Central memory CD8-positive, alpha-beta T cell (primary cell): ENCODE measurements around the gene CADPS.

Source experiments
- ATAC-seq: fragments of 150-1000 bp; cut with Tn5 transposase; replicated peaks from 2 replicates; pipeline ENCODE4 v1.10.0; 2022; ENCODE audit warnings: mild to moderate bottlenecking, moderate FRiP score, moderate number of reproducible peaks; ENCODE audit not compliant: poor library complexity, severe bottlenecking; ENCODE audit errors: extremely low read depth
- DNase-seq, 2 donors: peaks; one replicate each; pipeline ENCODE4 v3.0.0; 2021; ENCODE audit warnings: low spot score in 2 of 2
- H3K27ac Mint-ChIP-seq: one replicate; pipeline ENCODE4 v1.8.0; 2022; ENCODE audit warnings: low read depth, mild to moderate bottlenecking, moderate library complexity, mixed read lengths
- H3K27me3 Mint-ChIP-seq: one replicate; pipeline ENCODE4 v1.8.0; 2022; ENCODE audit warnings: mixed read lengths
- H3K36me3 Mint-ChIP-seq: one replicate; pipeline ENCODE4 v1.8.0; 2022; ENCODE audit warnings: mild to moderate bottlenecking, moderate library complexity, mixed read lengths; ENCODE audit not compliant: insufficient read depth
- H3K4me1 Mint-ChIP-seq: one replicate; pipeline ENCODE4 v1.8.0; 2022; ENCODE audit warnings: mixed read lengths
- H3K4me3 Mint-ChIP-seq: one replicate; pipeline ENCODE4 v1.8.0; 2022; ENCODE audit warnings: mild to moderate bottlenecking, moderate library complexity, mixed read lengths
- H3K9me3 Mint-ChIP-seq: one replicate; pipeline ENCODE4 v1.8.0; 2022; ENCODE audit warnings: mixed read lengths

CADPS gene

DNA sequence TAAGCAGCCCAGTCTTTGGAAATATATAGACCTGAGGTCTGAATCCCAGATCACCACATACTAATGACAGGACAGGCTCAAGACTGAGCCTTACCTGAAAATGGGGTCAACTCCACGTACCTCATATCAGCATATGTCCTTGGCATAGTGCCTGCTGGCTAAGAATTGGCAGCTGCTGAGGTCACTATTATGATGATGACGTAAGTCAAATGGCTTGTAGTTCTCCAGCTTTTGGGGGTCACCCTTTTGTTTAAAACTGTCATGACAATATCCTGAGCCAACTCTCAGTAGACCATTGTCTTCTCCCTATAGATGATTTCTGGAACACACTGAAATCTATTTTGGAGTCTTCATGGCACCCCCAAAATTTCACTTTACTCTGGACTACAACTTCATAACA, 16.8 kb upstream of the CADPS start:
- H3K4me3 Mint-ChIP-seq: no peak overlapping the region
- H3K27me3 Mint-ChIP-seq: no peaks in the 10 kb centered on the region
- peaks cover 2% of the 10 kb centered on the region for H3K36me3 Mint-ChIP-seq
- peaks cover 17% of the 10 kb centered on the region for H3K9me3 Mint-ChIP-seq
- no peaks in the 10 kb centered on the region for H3K4me1 Mint-ChIP-seq
- no peak overlapping the region for H3K27ac Mint-ChIP-seq
- DNase-seq (no peak), ATAC-seq (no peak)

GRCh38 chr3:62888778-62889177, 13.6 kb upstream of the CADPS start:
- no peak for DNase-seq
- peaks cover 2% of the 10 kb centered on the region for H3K36me3 Mint-ChIP-seq
- no peaks in the 10 kb centered on the region for H3K4me1 Mint-ChIP-seq
- no peak overlapping the region for H3K27ac Mint-ChIP-seq
- H3K27me3 Mint-ChIP-seq: no peaks in the 10 kb centered on the region
- ATAC-seq: no peak
- no peak overlapping the region for H3K4me3 Mint-ChIP-seq
- H3K9me3 Mint-ChIP-seq: peaks cover 18% of the 10 kb centered on the region

- no peaks in the 10 kb centered on the region for H3K27me3 Mint-ChIP-seq
- H3K9me3 Mint-ChIP-seq: peaks cover 18% of the 10 kb centered on the region
- ATAC-seq (no peak), DNase-seq (no peak)
- no peak overlapping the region for H3K4me3 Mint-ChIP-seq
- H3K36me3 Mint-ChIP-seq: peaks cover 2% of the 10 kb centered on the region
- no peak overlapping the region for H3K27ac Mint-ChIP-seq
- H3K4me1 Mint-ChIP-seq: no peaks in the 10 kb centered on the region
These were observed 13.0 kb upstream of the CADPS start for GRCh38 chr3:62888180-62888579.

GRCh38 chr3:62885136-62885535, 9.9 kb upstream of the CADPS start:
- Mint-ChIP-seq H3K4me1 (no peaks in the 10 kb centered on the region), H3K27me3 (no peaks in the 10 kb centered on the region), H3K27ac (no peak overlapping the region), H3K4me3 (no peak overlapping the region), H3K9me3 (peaks cover 12% of the 10 kb centered on the region), H3K36me3 (peaks cover 4% of the 10 kb centered on the region)
- DNase-seq (no peak), ATAC-seq (no peak)

DNA sequence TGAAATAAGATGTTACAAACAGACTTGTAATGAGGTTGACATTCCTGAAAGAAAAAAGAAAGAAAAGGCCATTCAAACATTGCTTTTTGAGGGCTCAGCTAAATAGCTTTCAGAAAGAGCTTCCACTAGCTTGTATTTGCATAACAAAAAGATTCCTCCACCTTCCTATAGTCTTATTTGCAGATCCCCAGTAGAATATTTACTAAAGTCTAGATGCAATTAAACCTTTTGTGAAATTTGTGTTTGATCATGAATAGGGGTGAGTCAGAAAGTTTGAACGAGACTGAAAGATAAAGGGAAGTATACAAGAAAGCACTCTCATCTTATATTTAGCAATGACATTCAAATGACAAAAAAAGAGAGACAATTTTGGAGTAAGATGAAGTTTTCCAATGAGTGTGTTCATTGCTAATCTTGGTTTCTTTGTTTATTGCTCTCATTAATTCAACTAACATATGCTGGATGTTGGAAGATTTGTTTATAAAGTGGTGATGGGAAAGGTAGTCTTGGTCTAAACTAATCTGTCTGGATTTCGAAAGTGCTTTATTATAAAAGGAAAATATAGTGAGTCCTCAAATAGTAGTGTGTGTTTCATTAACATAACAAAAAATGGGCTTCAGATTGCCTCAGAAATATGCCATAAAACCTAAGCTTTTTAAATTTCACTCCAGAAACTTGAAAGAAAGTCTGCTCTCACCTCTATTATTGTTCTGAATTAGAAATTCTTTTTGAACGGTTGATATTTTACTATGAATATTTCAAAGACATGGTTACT, 9.1 kb upstream of the CADPS start:
- no peak for ATAC-seq
- DNase-seq: no peak
- Mint-ChIP-seq H3K27ac (no peak overlapping the region), H3K4me1 (no peaks in the 10 kb centered on the region), H3K4me3 (no peak overlapping the region), H3K27me3 (no peaks in the 10 kb centered on the region), H3K9me3 (peaks cover 7% of the 10 kb centered on the region), H3K36me3 (peaks cover 4% of the 10 kb centered on the region)

DNA sequence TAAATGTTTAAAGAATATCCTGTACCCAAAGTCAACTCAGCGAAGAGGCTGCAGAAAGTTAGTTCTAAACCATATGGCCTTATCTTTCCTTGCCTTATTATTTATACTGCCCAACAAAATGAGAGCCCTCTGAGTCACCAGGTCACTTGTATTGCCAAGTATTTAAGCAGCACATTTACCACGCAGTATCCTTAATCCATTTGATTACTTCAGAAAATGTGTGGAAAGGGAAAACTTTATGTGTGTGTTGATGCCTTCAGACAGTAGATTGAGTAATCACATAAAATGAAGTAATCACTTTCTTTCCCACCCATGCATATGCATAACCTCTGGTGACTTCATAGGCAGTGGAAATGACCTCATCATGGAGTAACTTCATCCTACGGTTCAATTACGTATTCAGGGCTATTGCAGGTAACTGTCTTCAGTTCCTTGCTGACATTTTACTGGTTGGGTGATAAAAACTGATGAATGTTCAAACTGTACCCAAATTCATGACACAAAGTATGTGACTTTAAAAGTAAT, 7.5 kb upstream of the CADPS start:
- Mint-ChIP-seq H3K4me3 (no peak overlapping the region), H3K36me3 (peaks cover 2% of the 10 kb centered on the region), H3K27ac (no peak overlapping the region), H3K9me3 (peaks cover 5% of the 10 kb centered on the region), H3K4me1 (no peaks in the 10 kb centered on the region), H3K27me3 (no peaks in the 10 kb centered on the region)
- ATAC-seq: no peak
- DNase-seq: no peak

GRCh38 chr3:62876064-62876463, 848 bp upstream of the CADPS start:
- H3K27ac Mint-ChIP-seq: no peak overlapping the region
- no peaks in the 10 kb centered on the region for H3K4me1 Mint-ChIP-seq
- H3K4me3 Mint-ChIP-seq: no peak overlapping the region
- H3K9me3 Mint-ChIP-seq: no peaks in the 10 kb centered on the region
- H3K27me3 Mint-ChIP-seq: peaks cover 14% of the 10 kb centered on the region
- ATAC-seq (no peak), DNase-seq (no peak)
- H3K36me3 Mint-ChIP-seq: no peaks in the 10 kb centered on the region

DNA sequence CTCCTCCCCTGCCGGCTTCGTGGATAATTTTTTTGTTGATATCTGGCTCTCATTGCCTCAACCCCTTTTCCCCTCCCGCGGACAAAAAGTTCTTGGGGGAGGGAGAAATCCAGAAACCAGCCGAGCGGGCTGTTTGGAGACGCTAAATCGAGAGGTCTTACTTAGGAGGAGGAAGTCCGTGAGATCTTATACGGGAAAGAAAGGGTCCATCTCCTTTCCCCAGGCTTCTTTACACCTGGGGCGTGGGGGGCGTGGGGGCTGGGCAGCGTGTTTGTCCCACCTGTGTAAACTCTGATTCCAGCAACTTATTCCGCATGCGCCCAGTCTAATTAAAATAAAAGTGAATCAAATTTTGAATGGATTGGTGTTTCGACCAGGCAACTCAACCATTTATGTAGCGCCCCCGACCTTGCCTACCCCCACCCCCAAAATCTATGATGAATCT, 364 bp upstream of the CADPS start:
- H3K27me3 Mint-ChIP-seq: peaks cover 14% of the 10 kb centered on the region
- H3K36me3 Mint-ChIP-seq: no peaks in the 10 kb centered on the region
- H3K4me3 Mint-ChIP-seq: no peak overlapping the region
- H3K4me1 Mint-ChIP-seq: no peaks in the 10 kb centered on the region
- H3K9me3 Mint-ChIP-seq: no peaks in the 10 kb centered on the region
- no peak overlapping the region for H3K27ac Mint-ChIP-seq
- DNase-seq (no peak), ATAC-seq (no peak)

DNA sequence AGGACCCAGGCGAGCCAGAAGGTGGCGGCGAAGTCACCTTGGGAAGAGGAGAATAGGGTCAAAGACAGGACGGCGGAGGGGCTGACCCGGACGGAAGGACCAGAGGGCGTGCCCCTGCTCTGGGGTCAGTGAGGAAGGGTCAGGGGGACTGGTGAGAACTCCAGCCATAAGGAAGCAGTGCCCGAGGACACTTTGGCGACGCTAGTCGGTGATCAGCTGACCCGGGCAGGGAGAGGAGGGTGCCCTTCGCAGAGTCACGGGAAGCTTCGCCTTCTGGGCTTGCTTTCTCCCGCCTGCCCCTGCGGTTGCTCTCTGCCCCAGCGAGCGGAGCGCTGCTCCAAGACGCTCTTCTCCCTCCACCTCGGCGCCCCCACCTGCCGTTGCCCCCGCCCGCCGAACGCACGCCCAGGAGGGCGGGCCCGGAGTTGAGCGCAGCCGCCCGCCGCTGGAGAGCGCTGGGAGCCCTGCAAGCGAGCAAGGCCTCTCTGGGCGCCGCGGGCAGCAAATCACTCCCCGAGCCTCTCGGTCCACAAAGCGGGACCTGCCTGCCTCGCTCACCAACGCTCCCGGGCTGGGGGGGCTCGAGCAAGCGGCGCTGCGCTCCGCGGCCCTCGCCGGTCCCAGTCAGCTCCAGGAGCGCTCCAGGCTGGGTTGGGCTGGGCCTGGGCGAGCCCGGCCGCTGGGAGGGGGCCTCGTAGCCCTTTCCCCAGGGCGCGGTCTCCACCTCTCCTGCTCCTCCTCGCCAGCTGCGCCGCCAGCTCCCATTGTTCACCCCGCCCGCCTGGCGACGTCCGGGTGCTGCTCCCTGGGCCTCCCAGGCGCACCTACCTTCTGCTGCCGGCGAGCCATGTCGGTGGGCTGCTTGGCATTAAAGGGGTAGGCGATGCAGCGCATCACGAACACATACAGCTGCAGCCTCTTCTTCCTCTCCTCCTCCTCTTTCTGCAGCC, 1.2 kb downstream of the CADPS start:
- no peak for ATAC-seq
- no peaks in the 10 kb centered on the region for H3K9me3 Mint-ChIP-seq
- H3K27ac Mint-ChIP-seq: no peak overlapping the region
- no peaks in the 10 kb centered on the region for H3K36me3 Mint-ChIP-seq
- H3K4me1 Mint-ChIP-seq: no peaks in the 10 kb centered on the region
- H3K27me3 Mint-ChIP-seq: peaks cover 14% of the 10 kb centered on the region
- no peak for DNase-seq
- H3K4me3 Mint-ChIP-seq: no peak overlapping the region

DNA sequence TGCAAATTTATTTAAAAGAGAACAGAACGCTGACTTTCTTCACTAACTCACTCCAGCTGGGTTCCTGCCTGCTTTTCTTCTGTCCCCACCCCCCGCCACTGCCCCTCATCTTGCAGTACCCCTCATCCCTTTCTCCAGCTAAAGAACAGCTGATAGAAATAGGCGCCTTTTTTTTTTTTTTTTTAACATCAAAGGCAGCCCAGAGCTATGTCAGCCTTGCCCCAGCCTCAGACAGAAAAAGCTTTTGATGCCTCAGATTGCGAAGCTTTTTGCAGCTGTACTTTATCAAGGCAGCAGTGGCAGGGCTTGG, 1.8 kb downstream of the CADPS start:
- Mint-ChIP-seq H3K9me3 (no peaks in the 10 kb centered on the region), H3K4me3 (no peak overlapping the region), H3K4me1 (no peaks in the 10 kb centered on the region), H3K36me3 (no peaks in the 10 kb centered on the region), H3K27ac (no peak overlapping the region), H3K27me3 (peaks cover 14% of the 10 kb centered on the region)
- DNase-seq: no peak
- ATAC-seq: no peak

DNA sequence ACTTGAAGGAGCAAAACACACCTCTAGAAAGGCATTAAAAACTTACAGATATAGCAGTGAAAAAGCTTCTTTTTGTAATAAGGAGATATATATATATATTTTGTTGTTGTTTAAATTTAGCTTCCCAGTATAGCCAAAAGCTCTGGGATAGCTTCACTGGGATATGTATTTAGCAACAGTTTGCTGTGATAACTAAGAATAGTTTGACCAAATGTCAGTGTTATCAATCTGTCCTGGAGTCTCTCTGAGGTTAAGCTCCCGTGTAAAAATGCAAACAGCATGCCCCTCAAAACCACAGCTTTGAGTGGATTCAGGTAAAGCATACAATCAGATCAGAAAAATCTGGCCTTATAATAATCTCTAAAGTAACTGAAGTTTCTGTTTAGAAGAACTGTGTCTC, 2.9 kb downstream of the CADPS start:
- DNase-seq (no peak), ATAC-seq (no peak)
- Mint-ChIP-seq H3K36me3 (no peaks in the 10 kb centered on the region), H3K4me1 (no peaks in the 10 kb centered on the region), H3K4me3 (no peak overlapping the region), H3K27ac (no peak overlapping the region), H3K9me3 (no peaks in the 10 kb centered on the region), H3K27me3 (peaks cover 14% of the 10 kb centered on the region)

DNA sequence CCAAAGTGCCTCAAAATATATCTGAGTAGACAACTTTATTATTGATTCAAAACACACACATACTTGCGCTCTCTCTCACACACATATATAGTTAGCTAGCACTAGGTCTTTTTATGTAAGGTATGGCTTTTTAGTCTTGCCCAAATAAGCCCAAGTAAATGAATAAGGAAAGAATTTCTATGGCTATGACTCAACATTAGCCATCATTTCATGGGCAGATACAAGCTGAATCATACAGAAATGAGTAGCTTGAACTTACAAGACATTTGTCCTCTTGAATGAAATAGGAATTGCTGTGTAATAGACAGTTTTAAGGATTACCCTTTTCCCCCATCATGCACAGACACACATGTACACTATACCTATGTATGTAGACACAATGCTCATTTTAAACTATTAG, 4.9 kb downstream of the CADPS start:
- Mint-ChIP-seq H3K36me3 (no peaks in the 10 kb centered on the region), H3K4me1 (no peaks in the 10 kb centered on the region), H3K9me3 (no peaks in the 10 kb centered on the region), H3K27me3 (peaks cover 14% of the 10 kb centered on the region), H3K4me3 (no peak overlapping the region), H3K27ac (no peak overlapping the region)
- DNase-seq (no peak), ATAC-seq (no peak)

DNA sequence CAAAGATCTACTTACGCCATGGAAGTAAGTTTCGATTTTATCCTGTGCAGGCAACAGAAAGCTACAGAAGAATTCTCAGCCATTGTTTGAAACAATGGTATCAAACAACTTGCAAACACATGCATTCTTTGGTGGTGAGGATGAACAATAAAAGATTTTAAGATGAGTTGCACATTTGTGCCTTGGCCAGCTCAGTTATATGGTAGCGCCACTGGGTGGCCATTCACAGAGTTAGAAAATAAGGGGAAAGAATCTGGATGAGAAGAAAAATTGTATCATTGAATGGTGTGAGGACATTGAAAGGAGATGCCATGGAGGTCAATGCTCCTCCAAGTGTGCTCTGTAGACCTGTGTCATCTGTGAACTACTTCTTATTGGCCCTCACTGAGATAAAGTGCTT, 11.6 kb downstream of the CADPS start:
- Mint-ChIP-seq H3K27me3 (no peaks in the 10 kb centered on the region), H3K27ac (no peak overlapping the region), H3K4me3 (no peak overlapping the region), H3K36me3 (no peaks in the 10 kb centered on the region), H3K4me1 (no peaks in the 10 kb centered on the region), H3K9me3 (peaks cover 11% of the 10 kb centered on the region)
- DNase-seq: no peak
- no peak for ATAC-seq
